A673 (cell line): ENCODE measurements around the gene RPS29. TPM values are rescaled to one million over a fixed set of nuclear protein-coding genes. Genes with fewer than 3 reads are reported as not detected.
"Not testable (repeated sequence)": the region's sequence is repeated elsewhere in the genome, so short reads cannot be mapped to it uniquely, and the experiment has no call there.

Source experiments
- BruUV-seq: library from RNA; stranded (reverse); fragments of 400-500 nt; replicated peaks from 2 replicates; lab custom pipeline; 2021; lab: Mats Ljungman, UMichigan
- CTCF ChIA-PET: fragments of 300-600 bp; sonication (Branson Sonifier 250); formaldehyde crosslinking; loops from one replicate; lab custom pipeline; 2022; ENCODE audit warnings: antibody characterized with exemption; lab: Charles Lee
- POLR2A ChIA-PET: fragments of 300-600 bp; sonication (Branson Sonifier 250); formaldehyde crosslinking; loops from one replicate; lab custom pipeline; 2022; ENCODE audit warnings: antibody characterized with exemption; ENCODE audit not compliant: low non-redundant PET; lab: Charles Lee
- DNase-seq: peaks from one replicate; pipeline ENCODE4 v3.0.0-alpha.2; 2015; ENCODE audit warnings: low spot score
- H3K27ac ChIP-seq: fragments of 200-600 bp; sonication (generic); 2 replicates; pipeline ENCODE4 v1.5.1; 2016; ENCODE audit warnings: mixed run types, low read depth, mild to moderate bottlenecking, mixed read lengths, antibody characterized with exemption, low read length; ENCODE audit not compliant: poor library complexity, severe bottlenecking
- H3K27me3 ChIP-seq: fragments of 200-600 bp; sonication (generic); replicated peaks from 2 replicates; pipeline ENCODE4 v1.6.1; 2017; ENCODE audit warnings: mixed run types, low read depth, mild to moderate bottlenecking, mixed read lengths, antibody characterized with exemption, low read length; ENCODE audit not compliant: insufficient read depth, poor library complexity
- H3K36me3 ChIP-seq: fragments of 200-600 bp; sonication (generic); 2 replicates; pipeline ENCODE4 v1.6.1; 2016; ENCODE audit warnings: mixed run types, mild to moderate bottlenecking, mixed read lengths, antibody characterized with exemption, low read length; ENCODE audit not compliant: insufficient read depth, poor library complexity, severe bottlenecking
- H3K4me1 ChIP-seq: fragments of 200-600 bp; sonication (generic); 2 replicates; pipeline ENCODE4 v1.6.1; 2017; ENCODE audit warnings: mixed run types, mild to moderate bottlenecking, mixed read lengths, antibody characterized with exemption, low read length; ENCODE audit not compliant: insufficient read depth, poor library complexity, severe bottlenecking
- H3K4me3 ChIP-seq: fragments of 200-600 bp; sonication (generic); 2 replicates; pipeline ENCODE4 v1.5.1; 2016; ENCODE audit warnings: low read depth, mixed run types, mild to moderate bottlenecking, mixed read lengths, low read length; ENCODE audit not compliant: poor library complexity, severe bottlenecking
- H3K9me3 ChIP-seq: fragments of 200-600 bp; sonication (generic); 2 replicates; pipeline ENCODE4 v1.6.1; 2016; ENCODE audit warnings: mixed run types, low read depth, mild to moderate bottlenecking, mixed read lengths, antibody characterized with exemption, low read length; ENCODE audit not compliant: poor library complexity, severe bottlenecking
- EZH2 ChIP-seq: fragments of 200-600 bp; sonication (generic); IDR thresholded peaks from 2 replicates; pipeline ENCODE4 v1.6.1; 2017; ENCODE audit warnings: borderline replicate concordance, low read depth, mild to moderate bottlenecking, mixed read lengths, antibody characterized with exemption, low read length; ENCODE audit not compliant: poor library complexity, severe bottlenecking
- intact Hi-C: fragments of 100-400 bp; cut with micrococcal nuclease; formaldehyde crosslinking; loops from one replicate; pipeline ENCODE4 v1.10.0; 2022; ENCODE audit not compliant: unreplicated experiment
- total RNA-seq: library from RNA; stranded (reverse); gene quantifications from 2 replicates; pipeline ENCODE4 v1.2.3, GENCODE V29; 2021
- TF ChIP-seq, protein P1 (sequence below): fragments of 300-800, 200-600 bp; sonication (generic); conservative IDR thresholded peaks from 2 replicates; pipeline ENCODE4 v1.5.1; 2017; ENCODE audit warnings: low read depth, mild to moderate bottlenecking, antibody characterized with exemption, low read length, moderate library complexity, mixed read lengths

Gene RPS29
- total RNA-seq, 1 experiment from 2014 or later, result 1,002 TPM

DNA sequence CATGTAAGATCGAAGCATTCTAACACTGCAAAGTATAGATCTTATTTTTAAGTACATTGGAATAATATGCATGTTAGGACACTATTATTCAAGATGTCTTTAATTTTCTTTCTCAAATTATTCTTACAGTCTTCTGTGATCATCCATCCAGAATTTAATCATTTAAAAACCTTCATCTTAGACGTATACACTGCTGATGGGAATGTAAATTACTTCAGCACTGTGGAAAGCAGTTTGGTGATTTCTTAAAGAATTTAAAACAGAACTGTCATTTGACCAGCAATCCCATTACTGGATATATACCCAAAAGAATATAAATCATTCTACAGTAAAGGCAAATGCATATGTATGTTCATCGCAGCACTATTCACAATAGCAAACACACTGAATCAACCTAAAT, 3.2 kb upstream of the RPS29 start:
- H3K27me3 ChIP-seq, result no peaks in the 10 kb centered on the region
- H3K4me3 ChIP-seq, result no peak overlapping the region
- H3K4me1 ChIP-seq, result peaks cover 4% of the 10 kb centered on the region
- DNase-seq, result no peak
- ChIA-PET POLR2A (no interaction called here), CTCF (no interaction called here)
- no peak for TF ChIP-seq EZH2
- TF ChIP-seq, protein P1, sequence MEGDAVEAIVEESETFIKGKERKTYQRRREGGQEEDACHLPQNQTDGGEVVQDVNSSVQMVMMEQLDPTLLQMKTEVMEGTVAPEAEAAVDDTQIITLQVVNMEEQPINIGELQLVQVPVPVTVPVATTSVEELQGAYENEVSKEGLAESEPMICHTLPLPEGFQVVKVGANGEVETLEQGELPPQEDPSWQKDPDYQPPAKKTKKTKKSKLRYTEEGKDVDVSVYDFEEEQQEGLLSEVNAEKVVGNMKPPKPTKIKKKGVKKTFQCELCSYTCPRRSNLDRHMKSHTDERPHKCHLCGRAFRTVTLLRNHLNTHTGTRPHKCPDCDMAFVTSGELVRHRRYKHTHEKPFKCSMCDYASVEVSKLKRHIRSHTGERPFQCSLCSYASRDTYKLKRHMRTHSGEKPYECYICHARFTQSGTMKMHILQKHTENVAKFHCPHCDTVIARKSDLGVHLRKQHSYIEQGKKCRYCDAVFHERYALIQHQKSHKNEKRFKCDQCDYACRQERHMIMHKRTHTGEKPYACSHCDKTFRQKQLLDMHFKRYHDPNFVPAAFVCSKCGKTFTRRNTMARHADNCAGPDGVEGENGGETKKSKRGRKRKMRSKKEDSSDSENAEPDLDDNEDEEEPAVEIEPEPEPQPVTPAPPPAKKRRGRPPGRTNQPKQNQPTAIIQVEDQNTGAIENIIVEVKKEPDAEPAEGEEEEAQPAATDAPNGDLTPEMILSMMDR, result no peak
- no peaks in the 10 kb centered on the region for H3K9me3 ChIP-seq
- no TSS peak for BruUV-seq
- H3K36me3 ChIP-seq, result peaks cover 5% of the 10 kb centered on the region
- H3K27ac ChIP-seq, result no peak overlapping the region
- intact Hi-C loops, result no loop called here

DNA sequence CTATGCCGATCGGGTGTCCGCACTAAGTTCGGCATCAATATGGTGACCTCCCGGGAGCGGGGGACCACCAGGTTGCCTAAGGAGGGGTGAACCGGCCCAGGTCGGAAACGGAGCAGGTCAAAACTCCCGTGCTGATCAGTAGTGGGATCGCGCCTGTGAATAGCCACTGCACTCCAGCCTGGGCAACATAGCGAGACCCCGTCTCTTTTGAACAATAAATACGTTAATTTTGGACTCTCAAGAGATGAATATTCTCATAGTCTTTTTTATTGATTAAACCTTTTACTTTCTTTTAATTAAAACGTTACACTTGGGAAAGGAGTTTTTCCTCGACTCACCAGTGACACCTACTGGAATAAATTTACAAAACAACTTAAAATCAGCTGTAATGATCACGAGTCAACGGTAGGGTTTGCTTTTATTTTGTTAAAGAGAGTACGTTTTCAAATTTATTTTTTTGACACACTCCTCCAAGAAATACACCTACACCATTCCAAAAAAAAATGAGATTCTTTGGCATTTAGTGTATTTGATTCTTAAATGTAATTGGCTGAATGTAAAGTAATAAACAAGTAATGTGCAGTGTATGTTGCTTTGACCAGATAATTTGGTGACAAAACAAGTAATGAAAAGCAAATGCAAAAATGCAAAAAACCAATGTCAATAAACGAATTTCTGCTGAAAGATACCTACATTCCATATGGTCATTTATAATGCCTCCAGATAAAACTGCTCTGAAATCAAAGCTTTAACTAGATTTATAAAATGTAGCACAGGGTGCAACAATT, 687 bp upstream of the RPS29 start:
- no peaks in the 10 kb centered on the region for H3K9me3 ChIP-seq
- ChIA-PET POLR2A (interaction anchor here (0.6 to 0.8 kb wide), 3 partner anchors 19 to 1561 kb away, joined by 3 to 4 read pairs (median 3); no protein-coding TSS in a partner anchor), CTCF (interaction anchor here (0.5 to 1.5 kb wide), 6 partner anchors 8 to 605 kb away, joined by 3 to 5 read pairs (median 4); partner anchors contain the start of genes LRR1, MGAT2 and RPL36AL)
- intact Hi-C loops, result no loop called here
- peak overlapping the region; percentile 76 for H3K4me3 ChIP-seq
- H3K36me3 ChIP-seq, result peaks cover 30% of the 10 kb centered on the region
- H3K27ac ChIP-seq, result peak overlapping the region; percentile 87
- BruUV-seq, result no TSS peak
- no peak for TF ChIP-seq EZH2
- TF ChIP-seq, protein P1, result peak; percentile 91
- H3K27me3 ChIP-seq, result no peaks in the 10 kb centered on the region
- peaks cover 21% of the 10 kb centered on the region for H3K4me1 ChIP-seq
- peak; percentile 89 for DNase-seq

DNA sequence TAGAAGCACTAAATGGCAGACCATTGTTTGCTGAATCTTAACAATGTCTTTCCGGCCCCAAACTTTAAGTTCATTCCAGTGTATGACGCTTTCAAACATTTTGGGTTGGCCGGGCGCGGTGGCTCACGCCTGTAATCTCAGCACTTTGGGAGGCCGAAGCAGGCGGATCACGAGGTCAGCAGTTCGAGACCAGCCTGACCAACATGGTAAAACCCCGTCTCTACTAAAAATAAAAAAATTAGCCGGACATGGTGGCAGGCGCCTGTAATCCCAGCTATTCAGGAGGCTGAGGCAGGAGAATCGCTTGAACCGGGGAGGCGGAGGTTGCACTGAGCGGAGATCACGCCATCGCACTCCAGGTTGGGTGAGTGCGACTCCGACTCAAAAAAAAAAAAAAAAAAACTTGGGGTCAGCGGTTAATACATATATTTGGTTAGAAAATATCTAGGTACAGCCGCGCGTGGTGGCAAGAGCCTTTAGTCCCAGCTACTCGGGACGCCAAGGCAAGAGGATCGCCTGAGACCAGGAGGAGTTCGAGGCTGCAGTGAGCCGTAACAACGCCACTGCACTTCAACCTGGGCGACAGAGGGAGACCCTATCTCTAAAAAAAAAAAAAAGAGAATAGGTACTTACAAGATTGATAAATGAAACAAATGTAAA, 1.1 kb downstream of the RPS29 start:
- peak; percentile 36 for DNase-seq
- H3K27me3 ChIP-seq, BruUV-seq, H3K9me3 ChIP-seq, CTCF ChIA-PET, intact Hi-C loops: not testable (repeated sequence)
- H3K4me1 ChIP-seq, result peaks cover 21% of the 10 kb centered on the region
- peaks cover 33% of the 10 kb centered on the region for H3K36me3 ChIP-seq
- H3K4me3 ChIP-seq, result peak overlapping the region; percentile 76
- peak overlapping the region; percentile 87 for H3K27ac ChIP-seq
- POLR2A ChIA-PET, result interaction anchor here (0.6 kb wide), 1 partner anchor 1159 kb away, joined by 4 read pairs; no protein-coding TSS in a partner anchor
